ENCODE results near the gene STX16. TPM values are rescaled to one million over a fixed set of nuclear protein-coding genes. Genes with fewer than 3 reads are reported as not detected.
"Not testable (repeated sequence)": the region's sequence is repeated elsewhere in the genome, so short reads cannot be mapped to it uniquely, and the experiment has no call there.

The STX16 gene
- total RNA-seq, 3 donors from 2014 or later: 52.2 to 67.6 (median 55.4) TPM

DNA sequence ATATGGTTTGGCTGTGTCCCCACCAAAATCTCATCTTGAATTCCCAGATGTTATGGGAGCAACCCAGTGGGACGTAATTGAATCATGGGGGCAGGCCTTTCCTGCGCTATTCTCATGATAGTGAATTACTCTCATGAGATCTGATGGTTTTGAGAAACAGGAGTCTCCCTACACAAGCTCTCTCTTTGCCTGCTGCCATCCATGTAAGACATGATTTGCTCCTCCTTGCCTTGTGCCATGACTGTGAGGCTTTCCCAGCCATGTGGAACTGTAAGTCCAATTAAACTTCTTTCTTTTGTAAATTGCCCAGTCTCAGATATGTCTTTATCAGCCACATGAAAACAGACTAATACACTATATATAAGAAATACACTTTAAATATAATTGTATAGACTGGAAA is 75.1 kb downstream of the STX16 start:
- not testable (repeated sequence) for DNase-seq; H3K4me1 Mint-ChIP-seq (ENCODE audit: low read depth); H3K36me3 Mint-ChIP-seq (ENCODE audit: insufficient read depth); ATAC-seq; H3K4me3 Mint-ChIP-seq
- Mint-ChIP-seq H3K9me3 (peaks cover 14% of the 10 kb centered on the region), H3K27me3 (ENCODE audit: low read depth) (peaks cover 37% of the 10 kb centered on the region)

Other genes starting within 250 kb of the STX16 start
- not detected for gene APCDD1L, start 135.9 kb upstream of the STX16 start, total RNA-seq
- 10 to 100 TPM; 11.5 to 17.2 (median 16.4) TPM for gene NPEPL1, start 41.5 kb downstream of the STX16 start, total RNA-seq
- under 1 TPM; 0.38 to 0.96 (median 0.40) TPM for gene GNAS-AS1, start 199.6 kb downstream of the STX16 start, total RNA-seq
- 100 to 1,000 TPM; 390 to 448 (median 440) TPM for gene GNAS, start 201.4 kb downstream of the STX16 start, total RNA-seq